Measurements from ENCODE around the gene PML. TPM values are rescaled to one million over a fixed set of nuclear protein-coding genes. Genes with fewer than 3 reads are reported as not detected.

The PML gene
- total RNA-seq, 2 donors from 2014 or later, result 27.3 to 36.1 TPM

GRCh38 chr15:74041777-74042435 lies 47.4 kb downstream of the PML start:
- no peak for TF ChIP-seq CTCF (IDR thresholded peaks at IDR 0.05)
- peaks cover 23% of the 10 kb centered on the region for H3K36me3 ChIP-seq
- peaks cover 0 to 55% of the 10 kb centered on the region in 2 donors for H3K4me1 ChIP-seq
- no peak overlapping the region for H3K27ac ChIP-seq
- no peak overlapping the region for H3K4me3 ChIP-seq
- no peaks in the 10 kb centered on the region for H3K27me3 ChIP-seq
- no peak for DNase-seq (ENCODE audit: low spot score)
- H3K9me3 ChIP-seq, result no peaks in the 10 kb centered on the region

- H3K27ac ChIP-seq, result peak overlapping the region in 1 of 2 donors; percentile 67
- no peak overlapping the region for H3K4me3 ChIP-seq
- no peak for TF ChIP-seq CTCF (IDR thresholded peaks at IDR 0.05)
- DNase-seq (ENCODE audit: low spot score), result no peak
- H3K4me1 ChIP-seq, result peaks cover 0 to 54% of the 10 kb centered on the region in 2 donors
- peaks cover 21% of the 10 kb centered on the region for H3K36me3 ChIP-seq
- no peaks in the 10 kb centered on the region for H3K9me3 ChIP-seq
- no peaks in the 10 kb centered on the region for H3K27me3 ChIP-seq
Observed at GRCh38 chr15:74042603-74043424, 48.3 kb downstream of the PML start.

- DNase-seq (ENCODE audit: low spot score), result no peak
- no peak overlapping the region for H3K4me3 ChIP-seq
- peak overlapping the region; percentile 48 to 67 for H3K27ac ChIP-seq
- H3K36me3 ChIP-seq, result peaks cover 21% of the 10 kb centered on the region
- no peaks in the 10 kb centered on the region for H3K9me3 ChIP-seq
- peaks cover 0 to 57% of the 10 kb centered on the region in 2 donors for H3K4me1 ChIP-seq
- no peak for TF ChIP-seq CTCF (IDR thresholded peaks at IDR 0.05)
- H3K27me3 ChIP-seq, result no peaks in the 10 kb centered on the region
Observed at GRCh38 chr15:74043425-74044266, 49.1 kb downstream of the PML start.

GRCh38 chr15:74044267-74045110 lies 50.0 kb downstream of the PML start:
- Histone ChIP-seq H3K27me3 (no peaks in the 10 kb centered on the region), H3K36me3 (peaks cover 21% of the 10 kb centered on the region), H3K9me3 (no peaks in the 10 kb centered on the region), H3K27ac (peak overlapping the region; percentile 48 to 67), H3K4me1 (peaks cover 0 to 50% of the 10 kb centered on the region in 2 donors), H3K4me3 (no peak overlapping the region)
- no peak for TF ChIP-seq CTCF (IDR thresholded peaks at IDR 0.05)
- DNase-seq (ENCODE audit: low spot score), result no peak

- TF ChIP-seq CTCF (IDR thresholded peaks at IDR 0.05), result no peak
- H3K4me3 ChIP-seq, result no peak overlapping the region
- peaks cover 21% of the 10 kb centered on the region for H3K36me3 ChIP-seq
- H3K4me1 ChIP-seq, result peaks cover 0 to 44% of the 10 kb centered on the region in 2 donors
- H3K27me3 ChIP-seq, result no peaks in the 10 kb centered on the region
- H3K27ac ChIP-seq, result no peak overlapping the region
- DNase-seq (ENCODE audit: low spot score), result no peak
- no peaks in the 10 kb centered on the region for H3K9me3 ChIP-seq
Observed at GRCh38 chr15:74045184-74045583, 50.7 kb downstream of the PML start.
